H9 (cell line): ENCODE results near the gene RADIL. TPM values are rescaled to one million over a fixed set of nuclear protein-coding genes. Genes with fewer than 3 reads are reported as not detected.

ENCODE experiments used
- DNase-seq: peaks from one replicate; pipeline ENCODE4 v3.0.0-alpha.2; 2017
- H2AFZ ChIP-seq: one replicate; pipeline ENCODE4 v1.6.1; 2013; ENCODE audit warnings: mild to moderate bottlenecking, low read length, control low read depth, moderate library complexity
- H2AK5ac ChIP-seq: 2 replicates; pipeline ENCODE4 v1.6.1; 2013; ENCODE audit warnings: low read length, control low read depth, mixed read lengths; ENCODE audit not compliant: insufficient read length
- H2BK120ac ChIP-seq: one replicate; pipeline ENCODE4 v1.6.1; 2013; ENCODE audit warnings: low read depth, mild to moderate bottlenecking, low read length, control low read depth, inconsistent platforms; ENCODE audit not compliant: poor library complexity, severe bottlenecking
- H2BK12ac ChIP-seq: 2 replicates; pipeline ENCODE4 v1.6.1; 2013; ENCODE audit warnings: low read length, control low read depth, mixed read lengths, low read depth; ENCODE audit not compliant: insufficient read length
- H2BK15ac ChIP-seq: 2 replicates; pipeline ENCODE4 v1.6.1; 2013; ENCODE audit warnings: low read depth, low read length, control low read depth
- H2BK20ac ChIP-seq: one replicate; pipeline ENCODE4 v1.6.1; 2013; ENCODE audit warnings: low read depth, mild to moderate bottlenecking, low read length, control low read depth, inconsistent platforms; ENCODE audit not compliant: poor library complexity, severe bottlenecking
- H2BK5ac ChIP-seq: 2 replicates; pipeline ENCODE4 v1.6.1; 2013; ENCODE audit warnings: low read length, control low read depth, mixed read lengths; ENCODE audit not compliant: insufficient read length
- H3K14ac ChIP-seq: 2 replicates; pipeline ENCODE4 v1.6.1; 2013; ENCODE audit warnings: low read length, control low read depth; ENCODE audit not compliant: insufficient read depth
- H3K18ac ChIP-seq: 2 replicates; pipeline ENCODE4 v1.6.1; 2013; ENCODE audit warnings: low read depth, mild to moderate bottlenecking, mixed read lengths, low read length, control low read depth; ENCODE audit not compliant: insufficient read length
- H3K23ac ChIP-seq: 2 replicates; pipeline ENCODE4 v1.6.1; 2013; ENCODE audit warnings: low read length, control low read depth, mixed read lengths, low read depth; ENCODE audit not compliant: insufficient read length
- H3K23me2 ChIP-seq: 2 replicates; pipeline ENCODE4 v1.6.1; 2013; ENCODE audit warnings: low read depth, mild to moderate bottlenecking, mixed read lengths, low read length, control low read depth; ENCODE audit not compliant: insufficient read length, poor library complexity, severe bottlenecking
- H3K27ac ChIP-seq: 2 replicates; pipeline ENCODE4 v1.5.1; 2013; ENCODE audit warnings: low read length, control low read depth, mixed read lengths, low read depth; ENCODE audit not compliant: insufficient read length
- H3K27me3 ChIP-seq: 2 replicates; pipeline ENCODE4 v1.6.1; 2013; ENCODE audit warnings: low read length, control low read depth, inconsistent platforms; ENCODE audit not compliant: insufficient read depth
- H3K4ac ChIP-seq: 2 replicates; pipeline ENCODE4 v1.6.1; 2013; ENCODE audit warnings: low read depth, mild to moderate bottlenecking, control low read depth, inconsistent platforms, low read length, moderate library complexity
- H3K4me1 ChIP-seq: 2 replicates; pipeline ENCODE4 v1.6.1; 2013; ENCODE audit warnings: low read length, control low read depth, inconsistent platforms; ENCODE audit not compliant: insufficient read depth
- H3K4me2 ChIP-seq: 2 replicates; pipeline ENCODE4 v1.6.1; 2013; ENCODE audit warnings: low read length, control low read depth, mixed read lengths; ENCODE audit not compliant: insufficient read length, insufficient read depth
- H3K56ac ChIP-seq: 2 replicates; pipeline ENCODE4 v1.6.1; 2013; ENCODE audit warnings: low read depth, mild to moderate bottlenecking, mixed read lengths, low read length, control low read depth; ENCODE audit not compliant: insufficient read length
- H3K79me1 ChIP-seq: 2 replicates; pipeline ENCODE4 v1.6.1; 2013; ENCODE audit warnings: low read depth, mild to moderate bottlenecking, moderate library complexity, low read length, control low read depth, inconsistent platforms; ENCODE audit not compliant: insufficient read depth, poor library complexity, severe bottlenecking
- H3K79me2 ChIP-seq: 2 replicates; pipeline ENCODE4 v1.6.1; 2013; ENCODE audit warnings: low read length, control low read depth, inconsistent platforms; ENCODE audit not compliant: insufficient read depth
- H3K9ac ChIP-seq: 2 replicates; pipeline ENCODE4 v1.6.1; 2013; ENCODE audit warnings: low read length, control low read depth, mixed read lengths; ENCODE audit not compliant: insufficient read length; ENCODE audit errors: extremely low read depth
- H3K9me3 ChIP-seq: one replicate; pipeline ENCODE4 v1.6.1; 2013; ENCODE audit warnings: low read depth, low read length, inconsistent platforms; ENCODE audit not compliant: control insufficient read depth
- H3T11ph ChIP-seq: one replicate; pipeline ENCODE4 v1.6.1; 2013; ENCODE audit warnings: mild to moderate bottlenecking, low read length, control low read depth, inconsistent platforms
- H4K20me1 ChIP-seq: one replicate; pipeline ENCODE4 v1.6.1; 2013; ENCODE audit not compliant: control insufficient read depth, insufficient read length, insufficient read depth
- H4K5ac ChIP-seq: 2 replicates; pipeline ENCODE4 v1.6.1; 2013; ENCODE audit warnings: low read depth, mild to moderate bottlenecking, mixed read lengths, low read length, control low read depth; ENCODE audit not compliant: insufficient read length
- H4K8ac ChIP-seq: replicated peaks from 2 replicates; pipeline ENCODE4 v1.6.1; 2013; ENCODE audit warnings: low read length, control low read depth, mixed read lengths, low read depth; ENCODE audit not compliant: insufficient read length
- H4K91ac ChIP-seq: 2 replicates; pipeline ENCODE4 v1.6.1; 2013; ENCODE audit warnings: low read depth, mild to moderate bottlenecking, moderate library complexity, mixed read lengths, low read length, control low read depth; ENCODE audit not compliant: insufficient read length
- H3K27ac Mint-ChIP-seq, 3 experiments: 2 replicates in 2 of 3; 3 replicates in 1 of 3; pipeline ENCODE4 v1.8.0; 2020 to 2021; ENCODE audit warnings: mixed read lengths in 3 of 3, mild to moderate bottlenecking in 1 of 3, moderate library complexity in 1 of 3
- H3K27me3 Mint-ChIP-seq: 2 replicates; pipeline ENCODE4 v1.8.0; 2021; ENCODE audit warnings: low read depth, mild to moderate bottlenecking, moderate library complexity, mixed read lengths
- H3K36me3 Mint-ChIP-seq, 3 experiments: 2 replicates in 2 of 3; 3 replicates in 1 of 3; pipeline ENCODE4 v1.8.0; 2020 to 2021; ENCODE audit warnings: low read depth in 3 of 3, mixed read lengths in 3 of 3; ENCODE audit not compliant: insufficient read depth in 1 of 3
- H3K4me1 Mint-ChIP-seq, 2 experiments: 2 replicates each; pipeline ENCODE4 v1.8.0; 2020; ENCODE audit warnings: mixed read lengths in 2 of 2
- H3K4me3 Mint-ChIP-seq, 2 experiments: 2 replicates in 1 of 2; 3 replicates in 1 of 2; pipeline ENCODE4 v1.8.0; 2020 to 2021; ENCODE audit warnings: mild to moderate bottlenecking in 2 of 2, mixed read lengths in 2 of 2, moderate library complexity in 1 of 2
- H3K9me3 Mint-ChIP-seq, 2 experiments: 2 replicates in 1 of 2; 3 replicates in 1 of 2; pipeline ENCODE4 v1.8.0; 2020; ENCODE audit warnings: mild to moderate bottlenecking in 2 of 2, mixed read lengths in 2 of 2, moderate library complexity in 1 of 2
- WGBS: extraction: QIAGEN DNeasy Blood & Tissue Kit; methylation state at CpG from one replicate; pipeline ENCODE4 v1.1.7; 2013; ENCODE audit warnings: missing lambda C conversion rate, low lambda C conversion rate, mixed read lengths; ENCODE audit not compliant: insufficient read length; ENCODE audit errors: extremely low coverage; 5-methylcytosine and 5-hydroxymethylcytosine counted together
- total RNA-seq: library from RNA; stranded (reverse); gene quantifications from 2 replicates; pipeline ENCODE4 v1.2.1, GENCODE V29; 2021
- TF ChIP-seq, protein P1 (sequence below): fragments of 200-600 bp; sonication (generic); conservative IDR thresholded peaks from 3 replicates; pipeline ENCODE4 v1.8.0; 2021; ENCODE audit warnings: antibody characterized with exemption, mild to moderate bottlenecking

RADIL gene
- total RNA-seq, 1 experiment from 2014 or later: 4.7 TPM

DNA sequence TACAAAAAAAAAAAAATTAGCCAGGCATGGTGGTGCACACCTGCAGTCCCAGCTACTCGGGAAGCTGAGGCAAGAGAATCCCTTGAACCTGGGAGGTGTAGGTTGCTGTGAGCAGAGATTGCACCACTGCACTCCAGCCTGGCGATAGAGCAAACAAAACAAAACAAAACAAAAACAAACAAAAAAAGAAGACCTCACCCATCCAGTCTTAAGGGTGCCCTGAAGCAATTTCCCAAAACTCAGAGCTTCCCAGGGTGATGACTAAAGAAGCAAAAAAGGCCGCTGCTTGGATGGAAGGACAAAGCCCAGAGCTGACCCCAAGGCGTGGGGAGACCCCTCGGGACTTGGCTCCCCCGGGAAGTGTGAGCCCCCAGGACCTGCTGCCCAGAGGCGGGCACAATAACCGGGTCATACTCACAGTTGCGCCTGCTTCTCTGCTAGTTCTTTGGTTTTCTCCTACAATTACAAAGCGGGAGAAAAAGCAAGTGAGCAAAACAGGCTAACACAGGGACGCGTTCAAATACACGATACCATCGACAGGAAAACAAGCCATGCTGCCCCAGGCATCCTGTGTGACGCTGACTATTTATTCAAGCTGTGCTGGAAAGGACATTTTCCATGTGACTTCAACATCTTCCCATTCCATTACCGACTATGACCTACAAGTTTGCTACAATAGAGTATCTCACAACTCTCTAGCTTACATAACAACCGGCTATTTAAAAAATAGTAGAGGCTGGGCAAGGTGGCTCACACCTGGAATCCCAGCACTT, 51.6 kb downstream of the RADIL start:
- Mint-ChIP-seq H3K27me3 (no peaks in the 10 kb centered on the region), H3K4me1 (peaks cover 3 to 6% of the 10 kb centered on the region in 2 experiments), H3K4me3 (no peak overlapping the region), H3K27ac (no peak overlapping the region), H3K36me3 (peaks cover 3% of the 10 kb centered on the region in 3 experiments; a peak in 2 of 7 replicates), H3K9me3 (no peaks in the 10 kb centered on the region)
- no peak for DNase-seq
- H3K27me3 ChIP-seq: no peaks in the 10 kb centered on the region
- H3K9ac ChIP-seq: no peak overlapping the region
- no peak overlapping the region for H3K4me2 ChIP-seq
- no peaks in the 10 kb centered on the region for H3K4me1 ChIP-seq
- no CpG with 5 or more reads among the region's 17 CpGs for WGBS
- no peak overlapping the region for H3K56ac ChIP-seq
- H4K8ac ChIP-seq: no peak overlapping the region
- H2BK5ac ChIP-seq: no peak overlapping the region
- H3K14ac ChIP-seq: no peak overlapping the region
- H4K91ac ChIP-seq: no peak overlapping the region
- no peak overlapping the region for H2BK12ac ChIP-seq
- no peaks in the 10 kb centered on the region for H4K20me1 ChIP-seq
- H4K5ac ChIP-seq: no peak overlapping the region
- no peak overlapping the region for H3K23ac ChIP-seq
- no peak overlapping the region for H3K4ac ChIP-seq
- H3K27ac ChIP-seq: no peak overlapping the region
- TF ChIP-seq, protein P1, sequence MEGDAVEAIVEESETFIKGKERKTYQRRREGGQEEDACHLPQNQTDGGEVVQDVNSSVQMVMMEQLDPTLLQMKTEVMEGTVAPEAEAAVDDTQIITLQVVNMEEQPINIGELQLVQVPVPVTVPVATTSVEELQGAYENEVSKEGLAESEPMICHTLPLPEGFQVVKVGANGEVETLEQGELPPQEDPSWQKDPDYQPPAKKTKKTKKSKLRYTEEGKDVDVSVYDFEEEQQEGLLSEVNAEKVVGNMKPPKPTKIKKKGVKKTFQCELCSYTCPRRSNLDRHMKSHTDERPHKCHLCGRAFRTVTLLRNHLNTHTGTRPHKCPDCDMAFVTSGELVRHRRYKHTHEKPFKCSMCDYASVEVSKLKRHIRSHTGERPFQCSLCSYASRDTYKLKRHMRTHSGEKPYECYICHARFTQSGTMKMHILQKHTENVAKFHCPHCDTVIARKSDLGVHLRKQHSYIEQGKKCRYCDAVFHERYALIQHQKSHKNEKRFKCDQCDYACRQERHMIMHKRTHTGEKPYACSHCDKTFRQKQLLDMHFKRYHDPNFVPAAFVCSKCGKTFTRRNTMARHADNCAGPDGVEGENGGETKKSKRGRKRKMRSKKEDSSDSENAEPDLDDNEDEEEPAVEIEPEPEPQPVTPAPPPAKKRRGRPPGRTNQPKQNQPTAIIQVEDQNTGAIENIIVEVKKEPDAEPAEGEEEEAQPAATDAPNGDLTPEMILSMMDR: no peak
- no peaks in the 10 kb centered on the region for H3K23me2 ChIP-seq
- no peak overlapping the region for H2BK15ac ChIP-seq
- no peak overlapping the region for H2BK120ac ChIP-seq
- no peaks in the 10 kb centered on the region for H3K79me1 ChIP-seq
- no peaks in the 10 kb centered on the region for H3K79me2 ChIP-seq
- no peak overlapping the region for H2BK20ac ChIP-seq
- H3K9me3 ChIP-seq: no peaks in the 10 kb centered on the region
- no peak overlapping the region for H3K18ac ChIP-seq
- H3T11ph ChIP-seq: no peak overlapping the region
- no peak overlapping the region for H2AFZ ChIP-seq
- H2AK5ac ChIP-seq: no peak overlapping the region
